ENCODE measurements around the gene N4BP2. TPM values are rescaled to one million over a fixed set of nuclear protein-coding genes. Genes with fewer than 3 reads are reported as not detected.

Gene N4BP2
- total and polyA plus RNA-seq, 2 of the 8 experiments (the other 6 are each of a cell fraction or from before 2014, with no cell fraction given) = 4.4 to 44.7 TPM

DNA sequence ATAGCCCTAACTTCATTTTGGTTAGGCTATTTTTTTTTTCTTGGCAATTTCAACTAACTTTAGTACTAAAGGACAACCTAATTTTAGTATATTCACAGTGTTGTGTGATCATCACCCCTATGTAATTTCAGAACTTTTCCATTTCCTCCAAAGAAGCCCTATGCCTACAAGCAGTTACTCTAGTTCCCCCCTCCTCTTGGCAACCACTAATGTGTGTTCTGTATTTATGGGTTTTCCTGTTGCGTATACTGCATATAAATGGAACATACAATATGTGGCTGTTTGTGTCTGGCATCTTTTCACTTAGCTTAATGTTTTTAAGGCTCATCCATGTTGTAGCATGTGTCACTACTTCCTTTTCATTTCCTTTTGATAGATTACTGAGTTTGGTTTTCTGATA, 57.6 kb downstream of the N4BP2 start (continued):
- TF ChIP-seq, protein P1, sequence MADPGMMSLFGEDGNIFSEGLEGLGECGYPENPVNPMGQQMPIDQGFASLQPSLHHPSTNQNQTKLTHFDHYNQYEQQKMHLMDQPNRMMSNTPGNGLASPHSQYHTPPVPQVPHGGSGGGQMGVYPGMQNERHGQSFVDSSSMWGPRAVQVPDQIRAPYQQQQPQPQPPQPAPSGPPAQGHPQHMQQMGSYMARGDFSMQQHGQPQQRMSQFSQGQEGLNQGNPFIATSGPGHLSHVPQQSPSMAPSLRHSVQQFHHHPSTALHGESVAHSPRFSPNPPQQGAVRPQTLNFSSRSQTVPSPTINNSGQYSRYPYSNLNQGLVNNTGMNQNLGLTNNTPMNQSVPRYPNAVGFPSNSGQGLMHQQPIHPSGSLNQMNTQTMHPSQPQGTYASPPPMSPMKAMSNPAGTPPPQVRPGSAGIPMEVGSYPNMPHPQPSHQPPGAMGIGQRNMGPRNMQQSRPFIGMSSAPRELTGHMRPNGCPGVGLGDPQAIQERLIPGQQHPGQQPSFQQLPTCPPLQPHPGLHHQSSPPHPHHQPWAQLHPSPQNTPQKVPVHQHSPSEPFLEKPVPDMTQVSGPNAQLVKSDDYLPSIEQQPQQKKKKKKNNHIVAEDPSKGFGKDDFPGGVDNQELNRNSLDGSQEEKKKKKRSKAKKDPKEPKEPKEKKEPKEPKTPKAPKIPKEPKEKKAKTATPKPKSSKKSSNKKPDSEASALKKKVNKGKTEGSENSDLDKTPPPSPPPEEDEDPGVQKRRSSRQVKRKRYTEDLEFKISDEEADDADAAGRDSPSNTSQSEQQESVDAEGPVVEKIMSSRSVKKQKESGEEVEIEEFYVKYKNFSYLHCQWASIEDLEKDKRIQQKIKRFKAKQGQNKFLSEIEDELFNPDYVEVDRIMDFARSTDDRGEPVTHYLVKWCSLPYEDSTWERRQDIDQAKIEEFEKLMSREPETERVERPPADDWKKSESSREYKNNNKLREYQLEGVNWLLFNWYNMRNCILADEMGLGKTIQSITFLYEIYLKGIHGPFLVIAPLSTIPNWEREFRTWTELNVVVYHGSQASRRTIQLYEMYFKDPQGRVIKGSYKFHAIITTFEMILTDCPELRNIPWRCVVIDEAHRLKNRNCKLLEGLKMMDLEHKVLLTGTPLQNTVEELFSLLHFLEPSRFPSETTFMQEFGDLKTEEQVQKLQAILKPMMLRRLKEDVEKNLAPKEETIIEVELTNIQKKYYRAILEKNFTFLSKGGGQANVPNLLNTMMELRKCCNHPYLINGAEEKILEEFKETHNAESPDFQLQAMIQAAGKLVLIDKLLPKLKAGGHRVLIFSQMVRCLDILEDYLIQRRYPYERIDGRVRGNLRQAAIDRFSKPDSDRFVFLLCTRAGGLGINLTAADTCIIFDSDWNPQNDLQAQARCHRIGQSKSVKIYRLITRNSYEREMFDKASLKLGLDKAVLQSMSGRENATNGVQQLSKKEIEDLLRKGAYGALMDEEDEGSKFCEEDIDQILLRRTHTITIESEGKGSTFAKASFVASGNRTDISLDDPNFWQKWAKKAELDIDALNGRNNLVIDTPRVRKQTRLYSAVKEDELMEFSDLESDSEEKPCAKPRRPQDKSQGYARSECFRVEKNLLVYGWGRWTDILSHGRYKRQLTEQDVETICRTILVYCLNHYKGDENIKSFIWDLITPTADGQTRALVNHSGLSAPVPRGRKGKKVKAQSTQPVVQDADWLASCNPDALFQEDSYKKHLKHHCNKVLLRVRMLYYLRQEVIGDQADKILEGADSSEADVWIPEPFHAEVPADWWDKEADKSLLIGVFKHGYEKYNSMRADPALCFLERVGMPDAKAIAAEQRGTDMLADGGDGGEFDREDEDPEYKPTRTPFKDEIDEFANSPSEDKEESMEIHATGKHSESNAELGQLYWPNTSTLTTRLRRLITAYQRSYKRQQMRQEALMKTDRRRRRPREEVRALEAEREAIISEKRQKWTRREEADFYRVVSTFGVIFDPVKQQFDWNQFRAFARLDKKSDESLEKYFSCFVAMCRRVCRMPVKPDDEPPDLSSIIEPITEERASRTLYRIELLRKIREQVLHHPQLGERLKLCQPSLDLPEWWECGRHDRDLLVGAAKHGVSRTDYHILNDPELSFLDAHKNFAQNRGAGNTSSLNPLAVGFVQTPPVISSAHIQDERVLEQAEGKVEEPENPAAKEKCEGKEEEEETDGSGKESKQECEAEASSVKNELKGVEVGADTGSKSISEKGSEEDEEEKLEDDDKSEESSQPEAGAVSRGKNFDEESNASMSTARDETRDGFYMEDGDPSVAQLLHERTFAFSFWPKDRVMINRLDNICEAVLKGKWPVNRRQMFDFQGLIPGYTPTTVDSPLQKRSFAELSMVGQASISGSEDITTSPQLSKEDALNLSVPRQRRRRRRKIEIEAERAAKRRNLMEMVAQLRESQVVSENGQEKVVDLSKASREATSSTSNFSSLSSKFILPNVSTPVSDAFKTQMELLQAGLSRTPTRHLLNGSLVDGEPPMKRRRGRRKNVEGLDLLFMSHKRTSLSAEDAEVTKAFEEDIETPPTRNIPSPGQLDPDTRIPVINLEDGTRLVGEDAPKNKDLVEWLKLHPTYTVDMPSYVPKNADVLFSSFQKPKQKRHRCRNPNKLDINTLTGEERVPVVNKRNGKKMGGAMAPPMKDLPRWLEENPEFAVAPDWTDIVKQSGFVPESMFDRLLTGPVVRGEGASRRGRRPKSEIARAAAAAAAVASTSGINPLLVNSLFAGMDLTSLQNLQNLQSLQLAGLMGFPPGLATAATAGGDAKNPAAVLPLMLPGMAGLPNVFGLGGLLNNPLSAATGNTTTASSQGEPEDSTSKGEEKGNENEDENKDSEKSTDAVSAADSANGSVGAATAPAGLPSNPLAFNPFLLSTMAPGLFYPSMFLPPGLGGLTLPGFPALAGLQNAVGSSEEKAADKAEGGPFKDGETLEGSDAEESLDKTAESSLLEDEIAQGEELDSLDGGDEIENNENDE (IDR thresholded peaks at IDR 0.05; ENCODE audit: insufficient replicate concordance, low read length) = no peak
- TF ChIP-seq CBX5 (IDR thresholded peaks at IDR 0.05; ENCODE audit: low read depth, low read length) (no peak), TCF12 (IDR thresholded peaks at IDR 0.05; ENCODE audit: low read depth, low read length) (no peak), MAFK (IDR thresholded peaks at IDR 0.05; ENCODE audit: low read depth, low read length) (no peak), BRCA1 (IDR thresholded peaks at IDR 0.05; ENCODE audit: low read depth, low read length) (no peak), NRF1 (IDR thresholded peaks at IDR 0.05; ENCODE audit: low read depth, low read length) (no peak), SIX5 (IDR thresholded peaks at IDR 0.05; ENCODE audit: low read depth, low read length) (no peak)
- TF ChIP-seq, protein P2, sequence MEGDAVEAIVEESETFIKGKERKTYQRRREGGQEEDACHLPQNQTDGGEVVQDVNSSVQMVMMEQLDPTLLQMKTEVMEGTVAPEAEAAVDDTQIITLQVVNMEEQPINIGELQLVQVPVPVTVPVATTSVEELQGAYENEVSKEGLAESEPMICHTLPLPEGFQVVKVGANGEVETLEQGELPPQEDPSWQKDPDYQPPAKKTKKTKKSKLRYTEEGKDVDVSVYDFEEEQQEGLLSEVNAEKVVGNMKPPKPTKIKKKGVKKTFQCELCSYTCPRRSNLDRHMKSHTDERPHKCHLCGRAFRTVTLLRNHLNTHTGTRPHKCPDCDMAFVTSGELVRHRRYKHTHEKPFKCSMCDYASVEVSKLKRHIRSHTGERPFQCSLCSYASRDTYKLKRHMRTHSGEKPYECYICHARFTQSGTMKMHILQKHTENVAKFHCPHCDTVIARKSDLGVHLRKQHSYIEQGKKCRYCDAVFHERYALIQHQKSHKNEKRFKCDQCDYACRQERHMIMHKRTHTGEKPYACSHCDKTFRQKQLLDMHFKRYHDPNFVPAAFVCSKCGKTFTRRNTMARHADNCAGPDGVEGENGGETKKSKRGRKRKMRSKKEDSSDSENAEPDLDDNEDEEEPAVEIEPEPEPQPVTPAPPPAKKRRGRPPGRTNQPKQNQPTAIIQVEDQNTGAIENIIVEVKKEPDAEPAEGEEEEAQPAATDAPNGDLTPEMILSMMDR (IDR thresholded peaks at IDR 0.05; ENCODE audit: control extremely low read depth in 1 of 3, insufficient read depth in 1 of 3, low read depth in 1 of 3, low read length in 3 of 3) = no peak
- TF ChIP-seq, protein P3, sequence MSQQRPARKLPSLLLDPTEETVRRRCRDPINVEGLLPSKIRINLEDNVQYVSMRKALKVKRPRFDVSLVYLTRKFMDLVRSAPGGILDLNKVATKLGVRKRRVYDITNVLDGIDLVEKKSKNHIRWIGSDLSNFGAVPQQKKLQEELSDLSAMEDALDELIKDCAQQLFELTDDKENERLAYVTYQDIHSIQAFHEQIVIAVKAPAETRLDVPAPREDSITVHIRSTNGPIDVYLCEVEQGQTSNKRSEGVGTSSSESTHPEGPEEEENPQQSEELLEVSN (IDR thresholded peaks at IDR 0.05) = no peak
